Activated CD4-positive, alpha-beta T cell treated with anti-CD3 and anti-CD28 coated beads for 48 hours (primary cell): ENCODE data around the gene STAT5A.
"Not testable (repeated sequence)": the region's sequence is repeated elsewhere in the genome, so short reads cannot be mapped to it uniquely, and the experiment has no call there.

ENCODE experiments used
- DNase-seq: peaks from one replicate; pipeline ENCODE4 v3.0.0-alpha.2; 2020

The STAT5A gene

DNA sequence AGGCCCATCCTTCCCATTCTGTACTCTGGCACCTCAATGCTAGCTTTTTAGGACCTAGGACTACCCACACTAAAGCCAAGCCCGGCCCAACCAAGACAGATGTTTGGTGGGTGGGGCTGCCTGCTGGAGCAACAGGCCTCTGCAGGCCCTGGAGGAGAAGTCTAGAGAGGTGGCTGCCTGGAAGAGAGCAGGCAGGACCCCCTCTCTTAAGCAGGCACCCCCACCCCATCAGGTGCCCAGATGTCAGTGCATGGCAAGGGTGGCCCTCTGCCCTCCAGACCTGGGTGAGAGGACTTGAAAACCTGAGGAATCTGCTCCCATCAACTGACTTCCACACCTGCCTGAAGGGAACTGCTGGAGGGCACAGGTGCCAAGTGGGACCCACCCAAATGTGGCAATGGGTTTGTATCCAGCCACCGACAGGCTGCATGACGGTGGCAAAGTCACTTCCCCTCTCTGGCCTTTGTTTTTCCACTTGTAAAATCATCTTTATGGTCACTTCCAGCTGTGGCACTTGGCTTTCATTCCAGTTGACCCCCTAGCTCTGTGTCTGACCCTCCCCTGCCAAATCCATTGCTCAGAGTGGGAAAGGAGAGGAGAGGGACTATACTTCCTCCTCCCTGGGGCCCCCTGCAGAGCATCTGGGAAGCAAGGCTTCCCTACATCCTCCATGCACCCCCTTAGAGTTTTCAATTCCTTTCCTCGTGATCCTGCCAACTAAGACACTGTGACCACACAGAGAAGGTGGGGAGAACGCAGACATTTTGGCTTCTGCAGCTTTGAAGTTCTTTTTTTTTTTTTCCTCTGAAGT is 1.7 kb upstream of the STAT5A start:
- no peak for DNase-seq

DNA sequence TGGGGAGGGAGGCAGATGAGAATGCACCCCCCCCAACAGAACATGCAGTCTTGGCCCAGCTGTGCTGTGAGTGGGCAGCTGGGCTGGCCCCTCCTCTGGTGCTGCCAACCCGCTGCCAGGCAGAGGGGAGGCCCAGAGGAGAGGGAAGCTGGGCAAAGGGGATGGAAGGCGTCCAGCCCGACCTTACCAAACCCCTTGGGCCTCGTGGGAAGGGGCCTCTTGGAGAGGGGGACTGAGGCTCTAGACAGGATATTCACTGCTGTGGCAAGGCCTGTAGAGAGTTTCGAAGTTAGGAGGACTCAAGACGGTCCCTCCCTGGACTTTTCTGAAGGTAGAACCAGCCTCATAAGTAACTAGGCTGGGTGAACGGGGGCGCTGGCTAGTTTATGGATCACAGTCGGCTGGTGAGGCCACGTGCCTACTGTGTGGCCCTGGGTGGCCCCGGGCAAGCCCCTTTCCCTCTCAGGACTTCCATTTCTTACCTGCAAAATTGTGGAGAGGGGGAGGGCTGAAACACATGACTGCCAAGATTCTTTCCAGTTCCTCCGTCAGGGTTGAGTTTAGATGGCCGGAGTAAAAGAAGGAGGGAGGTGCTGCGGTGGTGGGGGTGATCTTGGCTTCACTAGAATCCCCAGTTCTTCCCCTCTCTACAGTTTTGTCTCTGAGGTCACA is 857 bp upstream of the STAT5A start:
- peak; percentile 70 for DNase-seq

DNA sequence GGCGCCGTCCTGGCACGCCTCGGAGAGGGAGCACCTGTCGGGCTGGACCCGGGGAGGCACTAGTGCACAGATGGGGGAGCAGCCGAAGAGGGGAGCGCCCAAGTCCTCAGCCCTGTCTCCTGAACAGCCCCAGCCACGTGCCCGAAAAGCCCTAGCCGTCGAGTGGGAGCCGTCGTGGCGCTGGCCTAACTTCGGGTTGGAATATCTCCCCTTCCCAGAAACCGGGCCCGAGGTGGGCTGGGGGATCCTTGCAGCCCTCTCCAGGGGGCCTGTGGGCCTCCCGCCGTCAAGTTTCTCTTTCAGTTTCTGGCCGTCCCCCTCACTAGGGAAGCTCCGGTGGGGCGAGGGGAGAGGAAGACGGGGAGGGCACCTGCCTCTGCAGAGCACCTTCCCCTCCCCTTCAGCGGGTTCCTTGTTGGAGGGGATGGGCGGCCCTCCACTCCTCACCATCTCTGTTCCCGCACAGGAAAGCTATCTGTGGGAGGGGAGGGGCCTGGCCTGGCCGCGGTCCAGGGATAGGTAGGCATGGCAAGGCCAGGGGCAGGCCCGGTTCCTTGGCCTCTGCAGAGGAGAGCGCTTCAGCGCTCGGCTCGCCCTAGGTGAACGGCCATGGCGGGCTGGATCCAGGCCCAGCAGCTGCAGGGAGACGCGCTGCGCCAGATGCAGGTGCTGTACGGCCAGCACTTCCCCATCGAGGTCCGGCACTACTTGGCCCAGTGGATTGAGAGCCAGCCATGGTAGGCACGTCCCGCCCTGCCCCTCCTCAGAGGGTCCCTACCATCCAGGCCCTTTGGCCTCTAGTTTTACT is 709 bp downstream of the STAT5A start:
- DNase-seq: peak; percentile 69

DNA sequence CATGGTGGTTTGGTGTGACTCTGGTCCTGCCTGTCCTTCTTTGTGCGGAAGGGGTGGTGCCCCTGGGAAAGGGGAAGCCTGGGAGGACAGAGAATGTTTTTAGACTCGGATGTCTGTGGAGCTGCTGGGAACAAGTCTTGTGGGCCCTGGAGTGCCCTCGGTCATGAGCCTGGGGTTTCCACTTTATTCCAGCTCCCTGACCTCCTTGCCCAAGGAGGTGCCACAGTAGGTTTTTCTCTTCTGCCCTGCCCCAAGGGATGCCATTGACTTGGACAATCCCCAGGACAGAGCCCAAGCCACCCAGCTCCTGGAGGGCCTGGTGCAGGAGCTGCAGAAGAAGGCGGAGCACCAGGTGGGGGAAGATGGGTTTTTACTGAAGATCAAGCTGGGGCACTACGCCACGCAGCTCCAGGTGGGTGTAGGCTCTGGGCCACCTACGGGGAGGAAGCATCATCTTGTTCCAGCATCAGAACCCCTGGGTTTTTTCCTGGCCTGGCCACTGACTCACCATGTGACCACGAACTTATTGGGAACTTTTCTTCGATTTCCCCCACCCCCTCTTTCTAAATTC is 1.4 kb downstream of the STAT5A start:
- DNase-seq: peak; percentile 77

DNA sequence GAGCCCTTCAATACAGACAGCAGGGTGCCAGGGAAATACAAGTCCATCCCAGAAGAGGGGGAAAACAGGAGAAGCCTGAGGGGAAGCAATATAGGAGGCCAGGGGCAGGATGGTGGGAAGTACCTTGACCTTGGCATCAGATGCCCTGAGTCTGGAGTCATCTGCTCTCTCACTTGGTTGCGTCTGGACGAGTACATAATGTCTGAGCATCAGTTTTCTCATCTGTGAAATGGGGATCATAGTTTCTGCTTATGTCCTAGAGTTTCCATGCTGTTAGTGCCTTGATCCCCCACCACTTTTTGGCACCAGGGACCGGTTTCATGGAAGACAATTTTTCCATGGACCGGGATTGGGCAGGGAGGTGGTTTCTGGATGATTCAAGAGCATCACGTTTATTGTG is 2.3 kb downstream of the STAT5A start:
- no peak for DNase-seq

DNA sequence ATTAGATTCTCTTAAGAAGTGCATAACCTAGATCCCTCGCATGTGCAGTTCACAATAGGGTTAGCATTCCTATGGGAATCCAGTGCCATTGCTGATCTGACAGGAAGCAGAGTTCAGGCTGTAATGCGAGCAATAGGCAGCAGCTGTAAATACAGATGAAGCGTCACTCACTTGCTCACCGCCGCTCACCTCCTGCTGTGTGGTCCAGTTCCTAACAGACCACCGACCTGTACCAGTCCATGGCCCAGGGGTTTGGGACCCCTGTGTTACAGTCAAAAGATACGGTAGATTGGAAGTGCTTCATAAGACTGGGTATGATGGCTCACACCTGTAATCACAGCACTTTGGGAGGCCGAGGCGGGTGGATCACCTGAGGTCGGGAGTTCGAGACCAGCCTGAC is 2.8 kb downstream of the STAT5A start:
- no peak for DNase-seq

DNA sequence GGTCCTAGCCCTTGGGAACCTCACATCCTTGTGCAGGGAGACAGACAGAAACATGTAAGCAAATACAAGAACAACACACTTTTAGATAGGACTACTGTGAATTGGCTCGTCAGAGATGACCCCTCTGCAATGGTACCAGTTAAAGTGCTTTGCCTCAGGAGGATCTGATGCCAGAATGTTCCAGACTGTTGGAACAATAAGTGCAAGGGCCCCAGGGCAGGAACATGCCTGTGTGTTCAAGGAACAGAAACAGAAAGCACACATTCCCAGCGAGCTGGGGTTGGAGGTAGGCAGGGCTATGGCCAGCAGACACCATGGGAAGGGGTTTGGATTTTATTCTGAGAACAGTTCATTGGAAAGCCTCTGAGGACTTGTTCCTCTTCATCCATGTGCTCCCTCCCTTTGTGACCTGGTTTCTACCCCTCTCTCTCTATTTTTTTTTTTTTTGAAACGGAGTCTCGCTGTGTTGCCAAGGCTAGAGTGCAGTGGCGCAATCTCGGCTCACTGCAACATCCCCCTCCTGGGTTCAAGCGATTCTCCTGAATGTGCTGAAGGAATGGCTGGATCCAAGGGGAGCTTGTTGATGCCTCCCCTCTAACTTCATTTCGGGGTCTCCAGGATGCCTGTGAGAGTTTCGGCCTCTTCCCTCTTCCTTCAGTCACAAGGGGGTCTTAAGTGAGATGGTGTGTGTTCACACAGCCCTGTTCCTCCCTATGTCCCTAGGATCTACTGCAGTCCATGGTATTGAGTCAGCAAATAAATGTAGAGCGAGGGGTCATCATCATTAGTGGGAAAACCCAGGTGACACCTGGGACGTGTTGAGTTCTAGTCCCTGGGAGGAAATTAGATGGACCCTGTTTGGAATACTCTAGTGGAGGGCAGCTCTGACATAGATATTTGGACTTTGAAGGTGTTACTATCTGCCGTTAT is 6.4 kb downstream of the STAT5A start:
- no peak for DNase-seq

DNA sequence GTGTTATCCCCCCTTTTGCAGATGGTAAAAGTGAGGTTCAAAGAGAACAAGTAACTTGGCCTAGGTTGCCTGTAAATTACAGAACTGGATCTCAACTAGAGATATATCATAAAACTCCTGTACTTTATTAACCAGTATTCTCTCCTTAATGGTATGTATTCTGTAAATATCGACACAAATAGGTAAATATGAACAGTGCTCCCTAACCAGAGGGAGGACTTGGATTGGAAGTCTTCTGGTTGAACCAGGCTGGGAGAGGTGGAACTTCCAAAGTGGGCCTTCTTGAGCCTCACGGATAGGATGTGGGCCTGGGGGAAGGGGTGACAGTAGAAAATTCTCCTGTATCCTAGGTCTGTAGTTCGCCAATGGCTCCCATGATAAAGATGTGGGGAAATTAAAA is 7.7 kb downstream of the STAT5A start:
- DNase-seq: no peak

DNA sequence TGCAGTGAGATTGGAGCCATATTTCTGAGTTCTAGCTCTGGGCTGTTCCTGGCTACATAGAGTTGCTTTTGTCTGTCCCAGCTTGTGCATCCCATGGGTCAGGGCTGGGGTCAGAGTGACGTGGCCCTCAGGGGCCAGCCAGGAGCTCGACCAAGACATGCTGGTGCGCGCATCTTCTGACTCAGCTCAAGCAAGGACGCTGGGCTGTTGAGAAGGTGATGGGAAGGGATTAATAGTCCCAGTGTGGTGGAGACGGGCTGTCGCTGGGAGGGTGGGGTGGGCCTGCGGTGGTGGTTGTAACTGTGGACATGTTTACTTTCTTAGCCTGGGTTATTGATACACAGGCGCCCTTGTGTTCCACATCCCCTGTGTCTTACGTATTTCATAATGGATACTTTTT is 9.5 kb downstream of the STAT5A start:
- not testable (repeated sequence) for DNase-seq

DNA sequence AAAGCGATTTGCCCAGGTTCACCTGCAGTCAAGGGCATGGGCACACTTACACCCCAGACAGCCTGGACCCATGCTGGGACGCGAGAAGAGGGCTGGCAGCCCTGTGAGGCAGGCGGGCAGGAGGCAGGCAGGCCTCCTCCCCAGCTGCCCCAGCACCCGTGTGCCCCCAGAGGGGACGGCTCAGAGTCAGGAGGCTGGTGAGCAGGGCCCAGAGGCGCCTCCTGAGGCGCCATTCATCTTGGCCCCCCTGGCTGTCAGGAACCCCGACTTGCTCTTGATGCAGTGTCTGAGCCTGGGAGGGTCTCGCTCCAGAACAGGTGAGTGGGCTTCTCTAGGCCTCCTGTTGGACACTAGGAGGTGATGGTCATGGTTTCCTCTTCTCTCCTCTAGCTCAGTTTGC is 11.1 kb downstream of the STAT5A start:
- not testable (repeated sequence) for DNase-seq

DNA sequence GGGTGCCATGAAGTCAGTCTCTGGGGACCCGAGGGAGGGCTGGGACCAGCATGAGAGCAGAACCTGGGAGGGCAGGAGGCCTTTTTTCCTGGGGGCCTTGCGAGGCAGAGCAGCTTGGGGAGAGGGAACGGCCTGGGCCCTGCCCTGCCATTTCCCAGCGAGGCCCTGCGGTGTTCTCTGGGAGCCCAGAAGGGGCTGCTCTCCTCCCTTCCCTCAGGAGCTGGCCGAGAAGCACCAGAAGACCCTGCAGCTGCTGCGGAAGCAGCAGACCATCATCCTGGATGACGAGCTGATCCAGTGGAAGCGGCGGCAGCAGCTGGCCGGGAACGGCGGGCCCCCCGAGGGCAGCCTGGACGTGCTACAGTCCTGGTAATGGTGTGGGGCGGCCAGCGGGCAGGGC is 11.6 kb downstream of the STAT5A start:
- not testable (repeated sequence) for DNase-seq

DNA sequence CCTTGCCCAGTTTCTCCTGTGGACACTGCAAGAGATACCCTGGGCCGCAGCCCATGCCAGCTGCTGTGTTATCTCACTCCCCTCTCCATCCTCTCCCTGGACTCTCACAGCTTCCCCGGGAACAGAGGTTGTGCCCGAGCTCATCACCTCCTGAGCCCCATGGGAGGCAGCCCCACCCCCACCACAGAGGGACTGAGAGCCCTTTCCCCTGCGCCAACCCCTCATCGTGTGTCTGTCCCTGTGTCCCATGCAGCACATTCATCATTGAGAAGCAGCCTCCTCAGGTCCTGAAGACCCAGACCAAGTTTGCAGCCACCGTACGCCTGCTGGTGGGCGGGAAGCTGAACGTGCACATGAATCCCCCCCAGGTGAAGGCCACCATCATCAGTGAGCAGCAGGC is 12.7 kb downstream of the STAT5A start:
- no peak for DNase-seq

DNA sequence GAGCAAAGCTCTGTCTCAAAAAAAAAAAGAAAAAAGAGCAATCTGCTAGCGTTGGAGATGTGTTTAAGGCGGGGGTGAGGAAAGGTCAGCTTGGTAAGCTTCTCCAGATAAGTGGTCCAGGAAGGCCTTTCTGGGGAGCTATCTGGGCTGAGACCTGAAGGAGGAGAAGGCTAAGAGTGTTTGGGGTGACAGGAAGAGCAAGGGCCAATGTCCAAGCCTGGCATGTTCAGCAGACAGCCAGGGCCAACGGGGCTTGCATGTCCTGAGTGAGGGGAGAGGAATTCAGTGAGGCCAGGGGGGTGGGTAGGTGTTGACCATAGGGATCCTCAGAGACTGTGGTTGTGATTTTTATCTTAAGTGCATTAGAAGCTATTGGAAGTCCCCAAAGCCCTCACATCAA is 15.4 kb downstream of the STAT5A start:
- DNase-seq: no peak

DNA sequence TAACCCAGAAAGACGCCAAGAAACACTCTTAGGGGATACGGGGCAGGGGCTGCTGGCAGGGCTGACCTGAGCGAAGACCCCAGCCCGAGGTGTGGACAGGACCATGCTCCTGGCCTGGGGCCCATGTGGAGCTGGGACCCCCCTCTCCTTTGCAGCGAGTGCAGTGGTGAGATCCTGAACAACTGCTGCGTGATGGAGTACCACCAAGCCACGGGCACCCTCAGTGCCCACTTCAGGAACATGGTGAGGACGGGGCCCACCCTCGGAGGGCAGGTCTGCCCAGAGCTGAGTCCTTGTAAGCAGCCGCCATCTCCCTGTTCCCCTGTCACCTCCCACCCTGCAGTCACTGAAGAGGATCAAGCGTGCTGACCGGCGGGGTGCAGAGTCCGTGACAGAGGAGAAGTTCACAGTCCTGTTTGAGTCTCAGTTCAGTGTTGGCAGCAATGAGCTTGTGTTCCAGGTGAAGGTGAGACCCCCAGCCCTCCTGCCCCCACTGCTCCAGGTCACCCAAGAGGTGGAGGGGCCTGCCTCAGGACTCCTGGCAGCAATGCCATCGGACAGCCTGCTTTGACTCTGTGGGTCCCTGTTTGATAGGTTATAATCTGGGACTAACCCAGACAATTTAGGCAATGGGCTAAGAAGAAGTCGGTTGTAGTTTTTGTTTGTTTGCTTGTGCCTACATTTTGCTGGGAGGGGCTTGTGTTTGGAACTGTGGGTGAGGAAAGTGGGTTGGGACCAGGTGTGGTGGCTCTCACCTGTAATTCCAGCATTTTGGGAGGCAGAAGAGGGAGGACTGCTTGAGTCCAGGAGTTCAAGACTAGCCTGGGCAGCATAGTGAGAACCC is 16.1 kb downstream of the STAT5A start:
- no peak for DNase-seq

DNA sequence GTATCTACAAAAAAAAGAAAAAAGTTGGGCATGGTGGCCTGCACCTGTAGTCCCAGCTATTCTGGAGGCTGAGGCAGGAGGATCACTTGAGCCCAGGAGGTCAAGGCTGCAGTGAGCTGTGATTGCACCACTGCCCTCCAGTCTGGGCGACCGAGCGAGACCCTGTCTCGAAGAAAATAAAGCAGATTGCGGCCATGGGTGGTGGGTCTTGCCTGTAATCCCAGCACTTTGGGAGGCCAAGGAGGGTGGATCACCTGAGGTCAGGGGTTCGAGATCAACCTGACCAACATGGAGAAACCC is 16.7 kb downstream of the STAT5A start:
- DNase-seq: not testable (repeated sequence)

DNA sequence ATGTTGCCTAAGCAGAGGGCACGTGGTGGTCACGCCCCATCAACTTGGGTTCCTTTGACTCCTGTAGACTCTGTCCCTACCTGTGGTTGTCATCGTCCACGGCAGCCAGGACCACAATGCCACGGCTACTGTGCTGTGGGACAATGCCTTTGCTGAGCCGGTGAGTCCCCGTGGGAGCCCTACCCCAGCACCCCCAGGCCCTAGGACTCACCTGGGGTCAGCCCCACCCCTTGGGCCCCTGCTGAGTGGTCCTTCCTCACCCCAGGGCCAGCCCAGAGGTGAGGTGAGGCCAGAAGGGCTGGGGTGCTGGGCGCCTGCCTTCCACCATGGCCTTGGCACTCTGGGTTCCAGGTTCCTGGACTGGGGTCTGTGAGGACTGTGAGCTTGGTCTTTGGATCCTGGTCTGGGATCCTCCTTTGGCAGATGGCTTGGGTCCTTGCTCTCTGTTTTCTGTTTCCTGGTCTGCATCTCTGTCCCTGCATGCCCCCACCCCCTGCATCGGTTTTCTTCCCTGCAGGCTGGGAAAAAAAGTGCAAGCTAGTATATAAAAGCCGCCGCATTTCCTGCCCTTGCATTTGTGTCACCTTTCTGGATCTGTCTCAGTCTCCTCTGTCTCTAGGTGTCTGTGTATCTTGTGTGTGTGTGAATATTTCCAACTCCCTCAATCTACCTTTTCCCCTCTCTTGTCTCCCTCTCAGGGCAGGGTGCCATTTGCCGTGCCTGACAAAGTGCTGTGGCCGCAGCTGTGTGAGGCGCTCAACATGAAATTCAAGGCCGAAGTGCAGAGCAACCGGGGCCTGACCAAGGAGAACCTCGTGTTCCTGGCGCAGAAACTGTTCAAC is 17.5 kb downstream of the STAT5A start:
- peak; percentile 40 for DNase-seq

DNA sequence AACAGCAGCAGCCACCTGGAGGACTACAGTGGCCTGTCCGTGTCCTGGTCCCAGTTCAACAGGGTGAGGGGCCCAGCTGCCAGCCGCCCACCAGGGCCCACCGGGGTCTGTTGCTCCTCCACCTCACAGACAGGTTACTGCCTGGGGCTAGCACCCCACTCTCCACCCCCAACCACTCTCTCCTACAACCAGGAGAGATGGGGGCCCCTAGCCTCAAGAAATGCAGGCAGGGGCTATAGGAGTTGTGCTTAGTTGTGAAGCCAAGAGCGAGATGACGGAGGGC is 18.0 kb downstream of the STAT5A start:
- no peak for DNase-seq

DNA sequence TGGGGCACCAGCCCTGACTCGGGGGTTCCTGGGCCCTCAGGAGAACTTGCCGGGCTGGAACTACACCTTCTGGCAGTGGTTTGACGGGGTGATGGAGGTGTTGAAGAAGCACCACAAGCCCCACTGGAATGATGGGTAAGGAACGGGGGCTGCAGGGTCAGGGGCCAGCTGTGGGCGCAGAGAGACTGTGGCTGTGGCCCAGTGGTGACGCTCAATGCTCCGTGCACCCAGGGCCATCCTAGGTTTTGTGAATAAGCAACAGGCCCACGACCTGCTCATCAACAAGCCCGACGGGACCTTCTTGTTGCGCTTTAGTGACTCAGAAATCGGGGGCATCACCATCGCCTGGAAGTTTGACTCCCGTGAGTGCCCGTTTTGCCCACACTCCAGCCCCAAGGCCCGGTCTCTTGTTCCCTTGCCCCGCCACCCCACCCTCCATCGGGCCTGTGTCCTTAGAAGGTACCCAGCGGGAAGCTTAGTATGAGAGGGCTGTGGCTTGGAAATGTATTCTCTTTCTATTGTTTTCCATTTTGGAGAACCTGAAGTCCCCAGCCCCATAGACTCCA is 19.1 kb downstream of the STAT5A start:
- DNase-seq: no peak

DNA sequence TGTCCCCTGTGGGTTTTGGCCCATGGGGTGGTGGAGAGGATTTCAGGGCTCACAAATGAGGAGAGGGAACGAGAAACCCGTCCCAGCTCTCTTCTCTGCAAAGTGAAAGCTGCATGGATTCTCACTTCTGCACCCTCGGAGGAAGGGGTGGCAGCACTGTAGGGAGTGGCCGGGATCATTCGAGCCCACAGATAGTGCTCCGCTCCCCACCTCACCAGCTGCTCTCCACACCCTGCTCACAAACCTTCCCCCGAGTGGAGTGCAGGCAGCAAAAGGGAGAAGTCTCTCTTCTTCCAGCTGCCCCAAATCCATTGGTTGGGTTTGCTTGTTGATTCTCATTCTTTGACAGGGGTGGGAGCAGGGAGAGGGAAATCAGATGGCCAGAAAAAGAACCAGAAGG is 20.1 kb downstream of the STAT5A start:
- DNase-seq: no peak

DNA sequence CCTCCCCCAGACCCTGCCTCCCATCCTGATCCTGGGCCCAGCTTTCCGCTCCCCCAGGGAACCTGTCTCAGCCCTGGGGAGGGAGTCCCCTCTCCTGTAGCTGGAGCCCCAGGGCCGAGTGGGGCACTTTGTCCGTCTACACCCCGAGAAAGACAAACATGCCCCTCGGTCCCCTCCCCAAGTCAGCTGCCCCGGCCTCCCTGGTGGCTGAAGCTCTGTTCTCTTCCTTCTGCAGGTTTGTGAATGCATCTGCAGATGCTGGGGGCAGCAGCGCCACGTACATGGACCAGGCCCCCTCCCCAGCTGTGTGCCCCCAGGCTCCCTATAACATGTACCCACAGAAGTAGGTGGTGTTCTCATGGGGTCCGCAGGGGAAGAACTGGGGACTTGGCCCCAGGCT is 20.8 kb downstream of the STAT5A start:
- no peak for DNase-seq
